Muscle layer of colon (tissue), 2 donors: ENCODE data around the gene CEP112.

ENCODE experiments used
- H3K27ac ChIP-seq: one replicate; pipeline ENCODE4 v1.7.0; 2013; ENCODE audit warnings: low read depth, mild to moderate bottlenecking, low read length, moderate library complexity
- H3K27me3 ChIP-seq, 2 donors: one replicate each; pipeline ENCODE4 v1.7.0; 2013; ENCODE audit warnings: low read length in 2 of 2, mild to moderate bottlenecking in 2 of 2; ENCODE audit not compliant: insufficient read depth in 2 of 2, control insufficient read depth in 1 of 2
- H3K36me3 ChIP-seq: one replicate; pipeline ENCODE4 v1.7.0; 2013; ENCODE audit warnings: mild to moderate bottlenecking, low read length; ENCODE audit not compliant: insufficient read depth
- H3K4me1 ChIP-seq: one replicate; pipeline ENCODE4 v1.7.0; 2013; ENCODE audit warnings: mild to moderate bottlenecking, low read length; ENCODE audit not compliant: insufficient read depth
- H3K4me3 ChIP-seq, 2 donors: one replicate each; pipeline ENCODE4 v1.7.0; 2013; ENCODE audit warnings: low read length in 2 of 2, low read depth in 1 of 2, mild to moderate bottlenecking in 1 of 2, moderate library complexity in 1 of 2
- H3K9ac ChIP-seq: one replicate; pipeline ENCODE4 v1.7.0; 2013; ENCODE audit warnings: low read length
- H3K9me3 ChIP-seq: one replicate; pipeline ENCODE4 v1.7.0; 2013; ENCODE audit warnings: mild to moderate bottlenecking, low read length
- donor health status: abdominal sarcoma.
- donor health status: Adenocarcinoma of cecum.

Gene CEP112

DNA sequence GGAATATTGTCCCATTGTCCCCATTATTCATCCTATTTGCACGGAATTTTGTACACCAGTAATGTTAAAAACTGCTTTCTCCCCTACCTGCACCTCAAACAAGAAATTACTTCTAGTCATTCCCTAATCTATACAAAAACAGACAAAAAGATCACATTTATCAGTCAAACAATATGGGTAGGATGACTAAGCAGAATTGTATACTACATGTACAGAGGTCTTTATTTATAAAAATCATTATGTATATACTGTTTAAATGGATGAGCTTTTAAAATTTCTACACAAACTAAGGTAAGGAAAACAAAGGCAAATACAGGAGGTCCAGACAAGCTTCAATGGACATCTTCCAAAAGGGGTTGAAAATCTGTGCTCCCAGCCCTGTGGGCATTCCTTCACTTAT is 137.7 kb downstream of the CEP112 start:
- Histone ChIP-seq H3K9me3 (no peaks in the 10 kb centered on the region), H3K4me1 (no peaks in the 10 kb centered on the region), H3K36me3 (no peaks in the 10 kb centered on the region), H3K4me3 (no peak overlapping the region), H3K9ac (no peak overlapping the region), H3K27ac (no peak overlapping the region), H3K27me3 (no peaks in the 10 kb centered on the region)

- Histone ChIP-seq H3K4me1 (no peaks in the 10 kb centered on the region), H3K27ac (no peak overlapping the region), H3K27me3 (no peaks in the 10 kb centered on the region), H3K36me3 (no peaks in the 10 kb centered on the region), H3K4me3 (no peak overlapping the region), H3K9ac (no peak overlapping the region), H3K9me3 (no peaks in the 10 kb centered on the region)
Observed at GRCh38 chr17:66044083-66044482, 147.8 kb downstream of the CEP112 start.

- no peak overlapping the region for H3K9ac ChIP-seq
- H3K36me3 ChIP-seq: no peaks in the 10 kb centered on the region
- no peak overlapping the region for H3K27ac ChIP-seq
- no peaks in the 10 kb centered on the region for H3K27me3 ChIP-seq
- H3K9me3 ChIP-seq: no peaks in the 10 kb centered on the region
- H3K4me1 ChIP-seq: no peaks in the 10 kb centered on the region
- no peak overlapping the region for H3K4me3 ChIP-seq
Observed at GRCh38 chr17:66043419-66043818, 148.5 kb downstream of the CEP112 start.

- Histone ChIP-seq H3K27me3 (no peaks in the 10 kb centered on the region), H3K36me3 (no peaks in the 10 kb centered on the region), H3K4me3 (no peak overlapping the region), H3K27ac (no peak overlapping the region), H3K4me1 (no peaks in the 10 kb centered on the region), H3K9me3 (no peaks in the 10 kb centered on the region), H3K9ac (no peak overlapping the region)
Observed at GRCh38 chr17:66040402-66040801, 151.5 kb downstream of the CEP112 start.

DNA sequence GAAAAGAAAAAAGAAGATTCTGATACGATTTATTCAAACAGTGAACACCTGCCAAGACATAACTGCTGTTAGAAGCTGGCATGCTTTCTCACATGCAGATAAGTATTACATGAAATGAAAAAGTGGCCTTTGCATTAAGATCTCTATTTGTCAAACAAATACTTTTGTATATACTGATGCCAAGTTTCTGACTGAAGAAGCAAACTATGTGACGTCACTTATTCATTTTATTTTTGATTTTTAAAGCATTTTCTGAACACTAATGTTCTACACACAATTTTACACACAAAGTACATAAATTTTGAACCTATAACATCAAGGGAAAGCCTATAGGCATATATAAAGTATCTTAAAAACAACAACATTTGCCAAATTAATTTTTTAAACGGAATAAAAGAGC is 153.8 kb downstream of the CEP112 start:
- no peaks in the 10 kb centered on the region for H3K27me3 ChIP-seq

DNA sequence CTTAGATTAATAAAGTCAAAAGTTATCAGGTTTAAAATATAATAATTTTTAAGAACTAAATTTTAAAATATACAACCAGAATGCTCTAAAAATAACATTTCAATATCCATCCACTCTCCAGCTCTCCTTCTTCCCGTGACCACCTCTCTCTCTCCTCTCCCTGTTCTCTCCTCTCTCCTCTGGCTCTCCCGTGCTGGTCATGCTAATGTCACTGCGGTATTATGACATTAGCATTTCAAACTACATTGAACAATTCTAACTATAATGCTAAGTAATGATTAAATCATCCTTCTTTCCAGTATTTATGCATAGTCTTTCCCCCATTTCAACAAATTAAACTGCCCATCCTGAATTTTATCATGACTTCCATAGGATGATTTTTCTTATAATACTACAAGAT is 154.7 kb downstream of the CEP112 start:
- Histone ChIP-seq H3K9me3 (no peaks in the 10 kb centered on the region), H3K36me3 (no peaks in the 10 kb centered on the region), H3K27me3 (no peaks in the 10 kb centered on the region), H3K27ac (no peak overlapping the region), H3K4me3 (no peak overlapping the region), H3K9ac (no peak overlapping the region), H3K4me1 (no peaks in the 10 kb centered on the region)

More for the DNA sequence above, 153.8 kb downstream of the CEP112 start:
- Histone ChIP-seq H3K27ac (no peak overlapping the region), H3K36me3 (no peaks in the 10 kb centered on the region), H3K4me1 (no peaks in the 10 kb centered on the region), H3K9ac (no peak overlapping the region), H3K4me3 (no peak overlapping the region), H3K9me3 (no peaks in the 10 kb centered on the region)

- H3K4me3 ChIP-seq: no peak overlapping the region
- no peaks in the 10 kb centered on the region for H3K27me3 ChIP-seq
- no peak overlapping the region for H3K27ac ChIP-seq
- H3K4me1 ChIP-seq: no peaks in the 10 kb centered on the region
- H3K9ac ChIP-seq: no peak overlapping the region
- no peaks in the 10 kb centered on the region for H3K9me3 ChIP-seq
- H3K36me3 ChIP-seq: no peaks in the 10 kb centered on the region
Observed at GRCh38 chr17:66032082-66032712, 159.7 kb downstream of the CEP112 start.

- Histone ChIP-seq H3K9me3 (peaks cover 9% of the 10 kb centered on the region), H3K4me3 (no peak overlapping the region), H3K36me3 (no peaks in the 10 kb centered on the region), H3K4me1 (no peaks in the 10 kb centered on the region), H3K27ac (no peak overlapping the region), H3K9ac (no peak overlapping the region), H3K27me3 (no peaks in the 10 kb centered on the region)
Observed at GRCh38 chr17:66025551-66025950, 166.4 kb downstream of the CEP112 start.

- Histone ChIP-seq H3K4me3 (no peak overlapping the region), H3K36me3 (no peaks in the 10 kb centered on the region), H3K27me3 (no peaks in the 10 kb centered on the region), H3K9ac (no peak overlapping the region), H3K4me1 (no peaks in the 10 kb centered on the region), H3K27ac (no peak overlapping the region), H3K9me3 (peaks cover 9% of the 10 kb centered on the region)
Observed at GRCh38 chr17:66021757-66022156, 170.2 kb downstream of the CEP112 start.

- H3K4me1 ChIP-seq: no peaks in the 10 kb centered on the region
- H3K27me3 ChIP-seq: no peaks in the 10 kb centered on the region
- H3K4me3 ChIP-seq: no peak overlapping the region
- no peaks in the 10 kb centered on the region for H3K36me3 ChIP-seq
- H3K9ac ChIP-seq: no peak overlapping the region
- H3K27ac ChIP-seq: no peak overlapping the region
- H3K9me3 ChIP-seq: peaks cover 6% of the 10 kb centered on the region
Observed at GRCh38 chr17:66018786-66019185, 173.1 kb downstream of the CEP112 start.

- Histone ChIP-seq H3K4me1 (no peaks in the 10 kb centered on the region), H3K27me3 (no peaks in the 10 kb centered on the region), H3K4me3 (no peak overlapping the region), H3K9ac (no peak overlapping the region), H3K36me3 (no peaks in the 10 kb centered on the region), H3K9me3 (no peaks in the 10 kb centered on the region), H3K27ac (no peak overlapping the region)
Observed at GRCh38 chr17:66016231-66016630, 175.7 kb downstream of the CEP112 start.

- H3K9me3 ChIP-seq: no peaks in the 10 kb centered on the region
- no peaks in the 10 kb centered on the region for H3K36me3 ChIP-seq
- H3K4me1 ChIP-seq: no peaks in the 10 kb centered on the region
- H3K27ac ChIP-seq: no peak overlapping the region
- H3K4me3 ChIP-seq: no peak overlapping the region
- H3K27me3 ChIP-seq: no peaks in the 10 kb centered on the region
- no peak overlapping the region for H3K9ac ChIP-seq
Observed at GRCh38 chr17:66008680-66009079, 183.3 kb downstream of the CEP112 start.
